NB4 (cell line): ENCODE data around the gene KCNA2.

Source experiments
- POLR2A ChIP-seq: IDR thresholded peaks from 2 replicates; pipeline ENCODE4 v1.6.1; 2011; ENCODE audit warnings: mild to moderate bottlenecking; ENCODE audit not compliant: insufficient read length; ENCODE audit errors: extremely low read depth
- TF ChIP-seq, protein P1 (sequence below): IDR thresholded peaks from one replicate; pipeline ENCODE4 v1.5.1; 2012; ENCODE audit warnings: low read depth, low read length
- TF ChIP-seq, protein P2 (sequence below): IDR thresholded peaks from 2 replicates; pipeline ENCODE4 v1.6.1; 2011; ENCODE audit warnings: low read depth, low read length

DNA sequence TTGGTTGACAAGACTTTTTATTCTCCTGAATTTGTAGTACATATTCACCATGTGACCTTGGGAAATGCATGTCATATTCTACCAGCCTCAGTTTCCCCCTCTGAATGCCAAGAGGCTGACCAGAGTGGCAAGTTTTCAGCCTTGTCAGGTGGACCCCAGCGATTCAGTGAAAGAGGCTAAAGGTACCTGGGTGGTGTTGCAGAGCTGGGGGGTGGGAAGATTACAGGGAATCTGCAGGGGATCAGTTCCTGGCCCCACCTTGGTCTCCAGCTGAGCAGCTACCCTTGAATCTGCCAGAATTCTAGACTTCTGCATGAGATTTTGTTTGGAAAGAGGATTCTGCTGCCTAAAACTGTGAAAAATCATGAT is 27.9 kb upstream of the KCNA2 start:
- TF ChIP-seq, protein P1, sequence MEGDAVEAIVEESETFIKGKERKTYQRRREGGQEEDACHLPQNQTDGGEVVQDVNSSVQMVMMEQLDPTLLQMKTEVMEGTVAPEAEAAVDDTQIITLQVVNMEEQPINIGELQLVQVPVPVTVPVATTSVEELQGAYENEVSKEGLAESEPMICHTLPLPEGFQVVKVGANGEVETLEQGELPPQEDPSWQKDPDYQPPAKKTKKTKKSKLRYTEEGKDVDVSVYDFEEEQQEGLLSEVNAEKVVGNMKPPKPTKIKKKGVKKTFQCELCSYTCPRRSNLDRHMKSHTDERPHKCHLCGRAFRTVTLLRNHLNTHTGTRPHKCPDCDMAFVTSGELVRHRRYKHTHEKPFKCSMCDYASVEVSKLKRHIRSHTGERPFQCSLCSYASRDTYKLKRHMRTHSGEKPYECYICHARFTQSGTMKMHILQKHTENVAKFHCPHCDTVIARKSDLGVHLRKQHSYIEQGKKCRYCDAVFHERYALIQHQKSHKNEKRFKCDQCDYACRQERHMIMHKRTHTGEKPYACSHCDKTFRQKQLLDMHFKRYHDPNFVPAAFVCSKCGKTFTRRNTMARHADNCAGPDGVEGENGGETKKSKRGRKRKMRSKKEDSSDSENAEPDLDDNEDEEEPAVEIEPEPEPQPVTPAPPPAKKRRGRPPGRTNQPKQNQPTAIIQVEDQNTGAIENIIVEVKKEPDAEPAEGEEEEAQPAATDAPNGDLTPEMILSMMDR: no peak
- TF ChIP-seq, protein P2, sequence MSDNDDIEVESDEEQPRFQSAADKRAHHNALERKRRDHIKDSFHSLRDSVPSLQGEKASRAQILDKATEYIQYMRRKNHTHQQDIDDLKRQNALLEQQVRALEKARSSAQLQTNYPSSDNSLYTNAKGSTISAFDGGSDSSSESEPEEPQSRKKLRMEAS: no peak
- TF ChIP-seq POLR2A: no peak
